Subcutaneous abdominal adipose tissue (tissue), 5 donors: ENCODE results near the gene ABCF2.

ENCODE experiments used
- H3K27ac ChIP-seq: one replicate; pipeline ENCODE4 v1.7.0; 2013; ENCODE audit warnings: low read depth, mild to moderate bottlenecking, inconsistent platforms, low read length, moderate library complexity
- H3K27me3 ChIP-seq, 5 donors: one replicate each; pipeline ENCODE4 v1.7.0; 2013; ENCODE audit warnings: low read length in 5 of 5, inconsistent platforms in 1 of 5; ENCODE audit not compliant: control insufficient read depth in 5 of 5, insufficient read depth in 4 of 5
- H3K36me3 ChIP-seq, 5 donors: one replicate each; pipeline ENCODE4 v1.7.0; 2013; ENCODE audit warnings: low read length in 5 of 5; ENCODE audit not compliant: control insufficient read depth in 5 of 5, insufficient read depth in 5 of 5
- H3K4me1 ChIP-seq, 5 donors: one replicate each; pipeline ENCODE4 v1.7.0; 2013; ENCODE audit warnings: low read length in 5 of 5, mild to moderate bottlenecking in 3 of 5, moderate library complexity in 1 of 5; ENCODE audit not compliant: control insufficient read depth in 5 of 5, insufficient read depth in 5 of 5
- H3K4me3 ChIP-seq, 5 donors: one replicate each; pipeline ENCODE4 v1.7.0; 2013; ENCODE audit warnings: low read length in 5 of 5, low read depth in 1 of 5
- H3K9ac ChIP-seq, 5 donors: one replicate each; pipeline ENCODE4 v1.7.0; 2013; ENCODE audit warnings: low read length in 5 of 5, mild to moderate bottlenecking in 4 of 5, moderate library complexity in 3 of 5
- H3K9me3 ChIP-seq, 5 donors: one replicate each; pipeline ENCODE4 v1.7.0; 2013; ENCODE audit warnings: low read length in 5 of 5; ENCODE audit not compliant: control insufficient read depth in 5 of 5
- donor health status: healthy.
- donor health status: healthy.
- donor health status: healthy.
- donor health status: healthy.
- donor health status: healthy.

Gene ABCF2

GRCh38 chr7:151178236-151178635 lies 48.8 kb downstream of the ABCF2 start:
- Histone ChIP-seq H3K36me3 (no peaks in the 10 kb centered on the region), H3K27ac (no peak overlapping the region), H3K9me3 (no peaks in the 10 kb centered on the region), H3K9ac (no peak overlapping the region), H3K4me3 (no peak overlapping the region), H3K27me3 (peaks cover 18 to 37% (median 27%) of the 10 kb centered on the region in 5 donors), H3K4me1 (peaks cover 0 to 5% (median 2%) of the 10 kb centered on the region in 5 donors)

DNA sequence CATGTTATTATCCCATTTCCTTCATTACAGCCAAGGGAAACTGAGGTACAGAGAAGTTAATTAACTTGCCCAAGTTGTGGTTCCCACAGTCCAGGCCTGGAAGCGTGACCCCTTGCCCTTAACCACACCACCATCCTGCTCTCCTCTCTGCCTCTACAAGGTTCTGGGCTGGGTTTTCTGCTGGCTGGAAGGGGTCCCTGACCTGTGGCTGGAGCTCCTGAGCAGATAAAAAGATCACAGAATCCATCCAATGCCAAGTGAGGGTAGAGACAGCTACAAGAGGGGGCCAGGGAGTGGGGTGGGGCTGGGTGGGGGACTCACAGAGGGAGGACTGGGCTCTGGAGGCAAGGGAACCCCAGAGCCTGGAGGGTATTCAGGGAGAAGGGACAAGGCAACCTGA lies 49.7 kb downstream of the ABCF2 start:
- no peaks in the 10 kb centered on the region for H3K9me3 ChIP-seq
- peaks cover 0 to 5% (median 2%) of the 10 kb centered on the region in 5 donors for H3K4me1 ChIP-seq
- no peak overlapping the region for H3K9ac ChIP-seq
- no peak overlapping the region for H3K27ac ChIP-seq
- H3K4me3 ChIP-seq: no peak overlapping the region
- peaks cover 18 to 41% (median 32%) of the 10 kb centered on the region in 5 donors for H3K27me3 ChIP-seq
- H3K36me3 ChIP-seq: no peaks in the 10 kb centered on the region

- Histone ChIP-seq H3K9me3 (no peaks in the 10 kb centered on the region), H3K36me3 (no peaks in the 10 kb centered on the region), H3K27ac (no peak overlapping the region), H3K4me1 (peaks cover 0 to 5% (median 2%) of the 10 kb centered on the region in 5 donors), H3K4me3 (no peak overlapping the region), H3K27me3 (peaks cover 18 to 41% (median 30%) of the 10 kb centered on the region in 5 donors), H3K9ac (no peak overlapping the region)
Observed at GRCh38 chr7:151176401-151176800, 50.6 kb downstream of the ABCF2 start.

DNA sequence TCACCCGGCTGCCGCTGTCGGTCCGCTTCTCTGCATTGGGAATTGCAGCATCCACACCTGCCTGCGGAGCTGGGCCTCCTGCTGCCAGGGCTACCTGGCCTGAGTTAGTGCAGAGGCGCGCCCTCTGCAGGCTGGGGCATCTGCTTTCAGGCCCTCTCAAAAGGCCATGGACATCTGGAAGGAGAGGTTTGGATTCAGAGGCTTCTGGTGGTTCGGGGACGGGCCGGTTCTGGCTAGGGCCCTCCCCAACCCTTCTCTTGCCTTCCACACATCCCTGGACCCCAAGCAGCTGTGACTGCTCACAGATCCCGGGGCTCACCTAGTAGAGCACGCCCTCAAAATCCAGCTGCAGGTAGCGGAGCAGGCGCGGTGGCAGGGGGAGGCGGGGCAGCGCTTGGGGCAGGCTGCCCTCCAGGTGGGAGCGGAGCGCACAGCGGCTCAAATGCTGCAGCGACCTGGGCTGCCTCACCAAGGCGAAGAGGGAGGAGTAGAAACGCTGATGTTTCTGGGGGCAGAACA lies 51.2 kb downstream of the ABCF2 start:
- Histone ChIP-seq H3K36me3 (no peaks in the 10 kb centered on the region), H3K4me3 (no peak overlapping the region), H3K9ac (no peak overlapping the region), H3K4me1 (peaks cover 0 to 5% (median 2%) of the 10 kb centered on the region in 5 donors), H3K9me3 (no peaks in the 10 kb centered on the region), H3K27ac (no peak overlapping the region), H3K27me3 (peaks cover 15 to 41% (median 30%) of the 10 kb centered on the region in 5 donors)

GRCh38 chr7:151175047-151175792 lies 51.8 kb downstream of the ABCF2 start:
- Histone ChIP-seq H3K9me3 (no peaks in the 10 kb centered on the region), H3K27ac (no peak overlapping the region), H3K36me3 (no peaks in the 10 kb centered on the region), H3K4me1 (peaks cover 0 to 5% (median 2%) of the 10 kb centered on the region in 5 donors), H3K27me3 (peaks cover 13 to 40% (median 26%) of the 10 kb centered on the region in 5 donors), H3K9ac (no peak overlapping the region), H3K4me3 (no peak overlapping the region)

DNA sequence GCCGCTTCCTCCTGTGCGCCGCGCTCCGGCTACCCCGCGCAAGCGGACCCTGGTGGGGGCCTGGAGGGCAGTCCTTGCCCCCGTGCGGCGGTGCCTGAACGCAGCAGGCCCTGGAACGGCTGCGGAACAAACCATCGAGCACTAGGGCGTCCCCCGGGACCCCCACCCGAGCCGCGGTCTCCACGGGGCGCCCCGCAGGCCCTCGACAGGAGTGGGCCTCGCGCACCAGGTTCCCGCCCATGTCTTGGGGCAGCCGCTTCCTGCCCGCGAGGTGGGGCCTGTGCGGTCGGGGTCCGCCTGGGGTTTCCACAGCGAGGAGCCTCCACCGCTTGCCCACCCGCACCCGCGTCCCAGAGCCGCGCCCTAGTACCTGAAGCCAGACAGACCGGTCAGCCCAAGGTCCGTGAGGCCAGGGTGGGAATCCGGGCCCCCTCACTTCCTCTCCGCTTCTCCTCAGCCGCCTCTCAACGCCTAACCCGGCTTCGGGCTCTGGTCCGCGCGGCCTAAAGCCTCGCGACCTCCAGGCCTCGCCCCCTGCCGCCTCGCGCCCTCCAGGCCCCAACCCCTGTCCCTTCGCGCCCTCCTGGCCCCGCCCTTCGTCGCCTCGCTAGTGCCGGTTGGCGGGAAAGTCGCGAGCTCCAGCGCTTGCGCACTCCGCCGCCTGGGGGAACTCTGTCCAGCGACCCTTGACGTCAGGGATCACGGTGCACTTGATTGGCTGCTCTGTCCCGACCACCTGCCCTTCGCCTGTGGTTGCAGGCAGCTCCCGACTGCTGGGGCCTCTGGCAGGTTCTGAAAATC lies 52.6 kb downstream of the ABCF2 start:
- H3K27me3 ChIP-seq: peaks cover 14 to 36% (median 27%) of the 10 kb centered on the region in 5 donors
- peaks cover 0 to 5% (median 2%) of the 10 kb centered on the region in 5 donors for H3K4me1 ChIP-seq
- no peaks in the 10 kb centered on the region for H3K9me3 ChIP-seq
- no peak overlapping the region for H3K9ac ChIP-seq
- no peaks in the 10 kb centered on the region for H3K36me3 ChIP-seq
- H3K4me3 ChIP-seq: no peak overlapping the region
- no peak overlapping the region for H3K27ac ChIP-seq

DNA sequence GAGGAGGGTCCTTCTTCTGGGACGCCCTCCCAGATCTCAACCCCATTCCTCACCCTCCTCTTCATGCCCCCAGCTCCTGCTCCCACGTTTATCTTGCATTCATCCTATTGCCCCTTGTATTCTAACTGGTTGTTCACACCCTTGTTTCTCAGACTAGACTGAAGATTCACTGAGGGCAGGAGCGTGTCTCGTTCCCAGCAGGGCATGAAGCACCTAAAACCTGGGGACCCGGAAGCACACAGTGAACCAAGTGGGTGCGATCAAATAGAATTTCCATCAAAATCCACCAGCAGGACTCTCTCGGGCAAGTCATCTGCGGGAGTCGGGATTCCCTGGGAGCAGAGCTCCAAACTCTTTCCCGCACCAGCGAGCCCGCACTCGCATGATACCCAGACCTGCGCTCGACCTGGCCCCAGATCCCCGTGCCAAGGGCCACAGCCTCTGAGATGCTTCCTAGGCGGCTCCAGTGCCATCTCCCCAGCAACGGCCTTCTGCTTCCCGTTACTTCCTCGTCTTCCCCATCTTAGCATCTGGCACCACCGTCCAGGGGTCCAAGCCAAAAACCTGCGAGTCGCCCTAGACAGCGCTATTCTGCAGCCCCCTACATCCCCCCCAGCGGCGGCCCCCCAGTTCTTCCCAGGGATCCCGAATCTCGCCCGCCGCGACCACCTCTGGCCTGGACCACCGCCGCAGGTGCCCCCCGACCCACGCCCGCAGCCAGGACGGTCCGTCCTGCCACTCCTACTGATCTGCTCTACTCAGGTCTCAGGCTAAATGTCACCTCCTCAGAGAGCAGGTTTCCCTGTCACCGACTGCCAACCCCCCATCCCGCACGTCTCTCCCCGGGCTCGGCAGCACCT lies 53.4 kb downstream of the ABCF2 start:
- no peak overlapping the region for H3K4me3 ChIP-seq
- no peaks in the 10 kb centered on the region for H3K9me3 ChIP-seq
- no peak overlapping the region for H3K27ac ChIP-seq
- peaks cover 0 to 5% (median 2%) of the 10 kb centered on the region in 5 donors for H3K4me1 ChIP-seq
- peaks cover 17 to 36% (median 27%) of the 10 kb centered on the region in 5 donors for H3K27me3 ChIP-seq
- H3K9ac ChIP-seq: no peak overlapping the region
- no peaks in the 10 kb centered on the region for H3K36me3 ChIP-seq

DNA sequence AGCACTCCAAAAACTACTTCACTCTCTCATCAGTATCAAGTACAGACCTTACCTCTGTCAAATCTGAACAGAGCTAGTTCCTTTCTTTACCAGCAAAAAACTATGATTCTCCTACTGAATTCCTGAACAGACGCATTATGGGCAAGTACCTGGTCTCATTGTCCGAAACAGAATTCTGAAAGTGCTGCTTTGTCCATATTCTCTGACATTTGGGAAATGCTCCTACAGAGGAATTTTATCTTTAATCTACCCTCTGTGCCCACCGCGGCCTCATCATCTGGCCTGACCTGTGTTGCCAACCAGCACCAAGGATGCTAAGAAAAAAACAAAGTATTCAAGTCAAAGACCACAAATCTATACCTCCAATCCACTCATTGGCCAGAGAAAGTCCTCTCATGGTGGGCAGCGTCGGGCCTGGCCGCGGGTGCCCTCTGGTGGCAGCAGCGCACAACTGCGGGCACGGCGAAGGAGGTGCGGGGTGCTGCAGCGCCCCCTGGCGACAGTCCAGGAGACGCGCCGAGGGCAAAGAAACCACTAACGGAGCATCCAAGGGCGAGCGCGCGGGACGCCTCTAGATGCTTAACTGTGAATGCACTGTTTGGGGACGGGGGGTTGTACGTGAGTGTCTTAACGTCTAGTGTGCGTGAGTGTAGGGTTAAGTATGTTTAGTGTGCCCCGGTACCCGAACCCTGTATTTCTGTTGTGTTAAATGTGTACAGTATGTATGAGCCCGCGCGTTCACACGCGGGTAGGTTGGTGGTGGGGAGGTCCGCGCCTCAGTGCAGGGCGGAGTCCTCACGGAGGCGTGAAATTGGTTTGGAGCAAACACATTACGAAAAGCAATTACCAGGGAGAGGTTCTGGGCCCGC lies 54.5 kb downstream of the ABCF2 start:
- no peak overlapping the region for H3K4me3 ChIP-seq
- H3K27ac ChIP-seq: no peak overlapping the region
- H3K36me3 ChIP-seq: no peaks in the 10 kb centered on the region
- no peaks in the 10 kb centered on the region for H3K9me3 ChIP-seq
- H3K4me1 ChIP-seq: peaks cover 0 to 14% (median 9%) of the 10 kb centered on the region in 5 donors
- H3K9ac ChIP-seq: no peak overlapping the region
- H3K27me3 ChIP-seq: peaks cover 20 to 38% (median 33%) of the 10 kb centered on the region in 5 donors

- Histone ChIP-seq H3K36me3 (no peaks in the 10 kb centered on the region), H3K4me1 (peaks cover 0 to 19% (median 17%) of the 10 kb centered on the region in 5 donors), H3K27ac (no peak overlapping the region), H3K4me3 (no peak overlapping the region), H3K9ac (no peak overlapping the region), H3K9me3 (no peaks in the 10 kb centered on the region), H3K27me3 (peaks cover 25 to 52% (median 34%) of the 10 kb centered on the region in 5 donors)
Observed at GRCh38 chr7:151168787-151169162, 58.2 kb downstream of the ABCF2 start.
